NOMO-1 treated with DMSO at 0.1 percent for 48 hours (cell line): Measurements from ENCODE around the gene PROSER2.

ENCODE experiments used
- DNase-seq: peaks from one replicate; lab custom pipeline; 2025; ENCODE audit not compliant: unreplicated experiment; lab: John Stamatoyannopoulos, UW

The PROSER2 gene

DNA sequence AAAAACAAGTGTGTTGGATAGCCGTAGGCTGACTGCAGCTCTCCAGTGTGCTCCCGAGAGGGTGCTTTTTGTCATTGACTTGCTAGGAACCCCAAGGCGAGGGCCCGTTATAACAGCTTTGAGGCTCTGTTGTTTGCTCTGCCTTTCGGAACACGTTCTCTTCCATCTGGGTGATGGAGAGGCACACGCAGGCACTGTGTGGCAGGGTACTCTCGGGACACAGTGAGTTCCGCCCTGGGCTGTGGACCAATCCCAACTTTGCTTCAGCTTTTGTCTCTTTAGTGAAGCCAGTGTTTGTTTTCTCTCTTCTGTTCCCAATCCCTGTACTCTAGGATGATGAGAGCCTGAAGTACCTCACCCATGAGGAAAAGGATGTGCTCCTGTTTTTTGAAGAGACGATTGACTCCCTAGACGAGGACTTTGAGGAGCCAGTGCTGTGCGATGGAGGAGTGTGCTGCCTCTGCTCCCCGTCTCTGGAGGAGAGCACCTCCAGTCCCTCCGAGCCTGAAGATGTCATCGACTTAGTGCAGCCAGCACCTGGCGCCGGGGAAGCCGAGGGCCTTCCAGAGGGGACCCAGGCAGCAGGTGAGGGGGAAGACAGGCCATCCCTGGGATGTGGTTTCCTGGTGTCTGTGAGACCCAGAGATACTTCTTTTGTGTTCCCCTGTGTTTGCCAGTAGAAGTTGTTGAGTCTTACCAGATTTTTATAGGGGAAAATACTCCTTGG is 43.2 kb downstream of the PROSER2 start:
- DNase-seq, result no peak

GRCh38 chr10:11869219-11869618 is 46.1 kb downstream of the PROSER2 start:
- no peak for DNase-seq

DNA sequence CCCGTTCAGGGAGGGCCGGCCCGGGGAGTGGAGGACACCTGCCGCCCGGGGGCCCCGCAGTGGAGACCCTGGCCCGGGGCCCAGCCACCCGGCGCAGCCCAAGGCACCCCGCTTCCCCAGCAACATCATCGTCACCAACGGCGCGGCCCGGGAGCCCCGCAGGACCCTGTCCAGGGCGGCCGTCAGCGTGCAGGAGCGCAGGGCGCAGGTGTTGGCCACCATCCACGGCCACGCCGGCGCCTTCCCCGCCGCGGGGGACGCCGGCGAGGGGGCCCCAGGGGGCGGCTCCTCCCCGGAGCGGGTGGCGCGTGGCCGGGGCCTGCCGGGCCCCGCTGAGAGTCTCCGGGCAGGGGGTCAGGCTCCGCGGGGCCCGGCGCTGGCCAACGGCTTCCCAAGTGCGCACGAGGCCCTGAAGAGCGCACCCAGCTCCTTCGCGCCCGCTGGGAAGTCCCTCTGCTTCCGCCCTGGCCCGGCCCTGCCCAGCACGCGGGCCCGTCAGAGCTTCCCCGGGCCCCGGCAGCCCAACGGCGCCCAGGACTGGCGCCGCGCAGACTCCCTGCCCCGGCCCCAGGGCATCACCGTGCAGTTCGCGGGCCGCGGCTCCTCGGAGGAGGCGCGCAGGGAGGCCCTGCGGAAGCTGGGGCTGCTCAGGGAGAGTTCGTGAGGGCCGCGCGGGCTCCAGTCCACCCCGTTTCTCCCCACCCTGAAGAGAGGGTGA is 46.7 kb downstream of the PROSER2 start:
- no peak for DNase-seq

DNA sequence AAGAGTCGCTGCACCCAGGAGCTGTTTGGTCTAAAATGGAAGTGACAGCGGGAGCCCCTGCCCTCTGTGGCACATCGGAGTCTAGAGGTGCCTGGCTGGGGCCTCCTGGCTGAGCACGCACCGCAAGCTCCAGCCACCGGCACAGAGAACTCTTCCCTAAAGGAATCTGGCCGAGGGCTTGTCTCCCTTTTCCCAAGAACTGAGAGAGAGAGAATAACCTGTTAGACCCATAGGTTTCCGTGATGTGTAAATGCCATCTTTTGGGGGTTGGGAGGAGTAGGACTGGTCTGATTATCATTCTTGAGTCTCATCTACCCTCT is 47.3 kb downstream of the PROSER2 start:
- no peak for DNase-seq

- no peak for DNase-seq
These were observed 47.8 kb downstream of the PROSER2 start for GRCh38 chr10:11870900-11871400.

DNA sequence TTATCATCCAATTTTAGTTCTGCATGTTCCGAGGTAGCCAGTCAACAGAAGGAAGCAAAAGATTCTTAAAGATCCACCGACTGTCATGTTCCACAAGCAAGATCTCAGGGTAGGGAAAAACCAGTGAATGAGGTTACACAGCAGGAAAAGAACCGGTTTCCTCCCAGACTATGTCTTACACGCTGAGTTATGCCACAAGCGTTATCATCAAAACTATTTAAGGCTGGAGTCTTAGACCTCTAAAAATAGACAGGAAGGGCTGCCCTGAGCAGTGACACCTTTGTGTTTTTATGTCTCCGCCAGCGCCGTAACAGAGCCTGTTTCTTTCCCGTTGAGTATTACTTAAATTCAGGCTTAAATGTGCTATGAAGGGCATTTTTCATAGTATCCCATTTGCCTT is 48.3 kb downstream of the PROSER2 start:
- DNase-seq, result no peak

DNA sequence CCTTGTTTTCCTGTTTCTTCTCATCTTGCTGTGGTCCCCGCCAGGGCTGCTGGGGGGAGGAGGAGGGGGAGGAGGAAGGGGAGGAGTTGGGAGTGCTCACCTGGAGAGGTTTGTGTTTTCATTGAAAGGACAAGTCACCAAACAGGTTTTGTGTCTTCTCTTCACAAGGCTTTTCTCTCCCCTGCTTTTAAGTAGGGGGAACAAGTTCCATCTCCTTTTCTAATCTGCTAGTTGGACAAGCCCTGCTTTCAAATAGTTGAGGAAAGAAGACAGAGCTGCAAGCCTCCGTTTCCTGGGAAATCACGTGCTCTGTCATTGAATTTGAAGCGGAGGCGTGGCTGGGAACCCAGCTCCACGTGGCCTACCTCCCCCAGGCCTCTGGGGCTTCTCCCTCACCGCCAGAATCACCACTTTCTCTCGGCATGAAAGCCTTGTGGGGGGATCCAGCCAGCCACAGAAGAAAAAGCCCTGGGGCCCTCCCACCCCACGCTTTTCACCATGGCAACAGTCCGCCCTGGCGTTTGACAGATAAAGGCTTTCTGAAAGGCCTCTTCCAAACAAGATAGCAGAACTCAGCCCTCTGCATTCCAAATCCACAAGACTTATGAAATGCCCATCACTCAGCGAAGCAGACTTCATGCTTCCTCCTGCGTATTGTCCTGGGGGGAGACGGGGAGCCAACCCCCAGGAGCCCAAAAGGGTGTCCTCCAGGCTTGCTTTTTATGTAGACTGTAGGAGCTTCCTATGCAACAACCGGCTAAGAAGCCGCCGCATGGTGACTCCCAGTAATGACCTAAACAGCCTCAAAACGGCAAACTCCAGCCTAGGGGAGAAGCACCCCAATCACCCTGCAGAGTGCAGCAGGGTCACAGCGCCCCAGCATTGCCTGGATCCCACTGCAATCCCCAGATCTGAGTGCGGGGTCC is 51.7 kb downstream of the PROSER2 start:
- no peak for DNase-seq

GRCh38 chr10:11875494-11876281 is 52.5 kb downstream of the PROSER2 start:
- DNase-seq, result no peak

GRCh38 chr10:11876324-11876723 is 53.2 kb downstream of the PROSER2 start:
- no peak for DNase-seq

DNA sequence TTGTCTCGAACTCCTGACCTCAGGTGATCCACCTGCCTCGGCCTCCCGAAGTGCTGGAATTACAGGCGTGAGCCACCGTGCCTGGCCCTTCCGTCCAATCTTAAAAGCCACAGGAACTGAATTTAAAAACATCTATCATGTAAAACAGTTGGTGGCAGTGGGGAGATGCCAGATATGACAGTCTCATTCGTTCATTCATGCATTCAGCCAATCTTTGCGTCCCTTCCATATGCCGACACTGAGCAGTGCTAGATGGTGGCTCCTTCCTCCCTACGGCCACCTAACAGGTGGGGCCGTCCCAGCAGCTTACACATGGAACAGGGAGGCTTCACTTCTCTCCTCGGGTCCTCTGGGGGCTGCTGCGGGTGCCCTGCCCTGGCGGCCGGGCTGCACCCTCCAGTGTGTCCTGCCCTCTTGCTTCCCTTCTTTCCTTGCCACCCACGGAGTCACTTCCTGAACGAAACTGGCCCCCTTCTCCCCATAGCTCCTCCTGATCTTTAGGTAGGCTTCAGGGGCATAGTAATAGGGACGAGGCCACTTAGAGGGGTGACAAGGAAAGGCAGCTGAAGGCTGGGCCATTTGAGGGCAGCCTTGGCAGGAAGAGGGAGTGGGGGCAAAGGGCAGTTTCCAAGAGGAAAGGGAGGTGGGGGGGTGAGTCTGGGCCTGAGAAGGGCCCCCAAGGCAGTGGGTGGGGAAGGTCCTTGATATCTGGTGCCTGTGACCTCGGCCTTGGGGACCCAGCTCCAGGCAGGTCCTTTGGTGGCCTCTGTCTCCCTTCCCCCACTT is 53.8 kb downstream of the PROSER2 start:
- DNase-seq, result no peak

DNA sequence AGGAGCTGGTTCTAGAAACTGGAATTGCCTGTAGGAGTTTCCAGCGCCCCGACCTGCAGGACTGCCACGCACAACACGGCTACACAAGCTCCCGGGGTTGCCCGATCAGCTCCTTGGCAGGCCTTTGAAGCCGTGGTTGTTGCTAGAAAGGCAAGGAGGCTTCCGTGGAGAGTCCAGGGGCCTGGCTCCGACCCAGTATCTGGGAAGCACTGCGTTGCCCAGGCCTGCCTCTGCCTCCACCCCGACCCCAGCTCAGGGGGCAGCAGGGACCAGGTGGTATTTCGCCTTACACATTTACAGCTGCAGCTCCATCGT is 54.4 kb downstream of the PROSER2 start:
- DNase-seq, result no peak

DNA sequence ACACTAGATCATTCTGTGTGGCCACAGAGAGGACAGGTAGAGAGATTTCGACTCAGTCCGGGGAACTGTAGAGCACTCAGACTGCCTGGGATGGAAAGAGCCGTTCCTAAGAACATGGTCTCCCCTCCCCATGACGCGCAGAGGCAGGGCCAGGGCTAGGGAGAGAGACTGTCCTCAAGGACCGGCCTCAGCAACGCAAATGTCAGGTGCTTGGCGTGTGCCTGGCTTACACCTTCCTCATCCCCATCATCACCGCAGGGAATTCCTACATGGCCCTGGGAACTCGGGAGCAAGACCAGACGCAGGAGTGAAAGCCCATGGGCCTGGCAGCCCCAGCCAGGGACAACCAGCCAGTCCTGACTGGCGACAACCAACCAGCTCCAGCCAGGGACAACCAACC is 55.6 kb downstream of the PROSER2 start:
- no peak for DNase-seq

GRCh38 chr10:11879387-11880094 is 56.4 kb downstream of the PROSER2 start:
- no peak for DNase-seq

GRCh38 chr10:11880151-11881029 is 57.2 kb downstream of the PROSER2 start:
- DNase-seq, result no peak

DNA sequence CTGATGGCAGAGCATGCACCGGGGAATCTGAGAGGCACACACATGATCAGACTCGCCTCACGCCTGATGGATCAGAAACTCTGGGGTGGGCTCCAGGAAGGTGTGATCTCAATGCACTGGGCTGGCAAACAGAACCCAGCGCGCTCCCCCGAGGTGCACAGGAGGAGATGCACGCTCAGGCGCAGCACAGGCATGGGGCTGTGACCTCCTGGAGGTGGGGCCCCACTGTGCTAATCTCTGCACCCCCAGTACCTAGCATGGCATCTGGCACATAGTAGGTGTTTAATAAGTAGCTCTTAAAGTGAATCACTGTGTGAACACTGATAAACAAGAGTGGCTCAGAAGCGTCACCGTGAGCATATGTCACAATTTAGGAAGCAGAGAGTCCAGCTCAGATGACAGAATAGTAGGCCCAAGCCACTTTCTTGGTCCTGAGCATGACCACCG is 57.9 kb downstream of the PROSER2 start:
- no peak for DNase-seq

DNA sequence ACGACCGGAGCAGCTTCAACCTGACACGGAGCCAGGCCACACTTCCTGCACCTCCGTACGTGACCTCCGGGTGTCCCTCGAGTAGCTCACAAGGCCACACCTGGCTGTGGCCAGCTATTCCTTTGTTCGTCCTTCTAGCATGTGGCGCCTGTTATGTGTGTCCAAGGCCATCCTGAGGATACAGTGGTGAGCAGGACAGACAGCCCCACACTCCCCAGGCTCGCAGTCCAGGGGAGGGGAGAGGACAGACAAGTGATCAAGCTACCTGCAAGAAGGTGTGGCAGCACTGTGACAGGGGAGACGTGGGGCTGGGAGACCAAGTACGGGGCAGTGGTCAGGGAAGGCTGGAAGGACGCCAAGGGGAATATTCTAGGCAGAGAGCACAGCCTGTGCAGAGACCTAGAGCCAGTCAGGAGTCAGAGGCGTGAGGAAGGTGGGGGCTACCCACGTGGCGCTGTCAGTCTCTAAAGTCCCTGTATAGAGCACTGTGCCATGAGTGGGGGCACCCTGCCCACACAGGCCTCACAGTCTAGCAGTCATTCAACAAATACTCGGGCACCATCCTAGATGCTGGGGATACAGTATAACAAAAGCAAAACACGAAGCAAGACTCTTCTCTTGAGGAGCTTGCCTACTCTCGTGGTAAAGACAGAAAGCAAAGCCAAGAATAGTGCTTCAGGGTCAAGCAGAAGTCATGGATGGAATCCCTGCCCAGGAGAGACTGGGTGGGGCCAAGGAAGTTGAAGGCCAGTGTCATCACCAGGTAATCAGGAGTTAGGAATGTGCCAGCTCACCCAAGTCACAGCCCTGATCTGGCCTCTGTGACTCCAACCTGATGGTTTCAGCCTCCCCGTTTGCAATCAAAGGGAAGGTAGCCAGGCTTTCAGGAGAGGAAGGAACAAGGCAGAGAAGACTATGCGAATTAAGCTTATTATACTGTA is 58.6 kb downstream of the PROSER2 start:
- no peak for DNase-seq

- no peak for DNase-seq
These were observed 59.7 kb downstream of the PROSER2 start for GRCh38 chr10:11882646-11883375.
